MM.1S (cell line): ENCODE data around the gene RBP5.

ENCODE experiments used
- DNase-seq: peaks from one replicate; pipeline ENCODE4 v3.0.0-alpha.2; 2015
- H2AFZ ChIP-seq: fragments of 300-600 bp; sonication (generic); 2 replicates; pipeline ENCODE4 v1.6.0; 2016; ENCODE audit warnings: antibody characterized with exemption, low read length
- H3F3A ChIP-seq: fragments of 300-600 bp; sonication (generic); 2 replicates; pipeline ENCODE4 v1.6.1; 2016; ENCODE audit warnings: mild to moderate bottlenecking, antibody characterized with exemption, low read length, moderate library complexity, mixed read lengths; ENCODE audit not compliant: insufficient read depth
- H3K27ac ChIP-seq: fragments of 300-600 bp; sonication (generic); 2 replicates; pipeline ENCODE4 v1.5.1; 2016; ENCODE audit warnings: mild to moderate bottlenecking, low read length
- H3K27me3 ChIP-seq: fragments of 300-600 bp; sonication (generic); replicated peaks from 2 replicates; pipeline ENCODE4 v1.6.0; 2016; ENCODE audit warnings: low read length; ENCODE audit not compliant: insufficient read depth
- H3K36me3 ChIP-seq: fragments of 300-600 bp; sonication (generic); replicated peaks from 2 replicates; pipeline ENCODE4 v1.6.1; 2016; ENCODE audit warnings: mild to moderate bottlenecking, low read length, mixed read lengths; ENCODE audit not compliant: insufficient read depth
- H3K4me1 ChIP-seq: fragments of 300-600 bp; sonication (generic); 2 replicates; pipeline ENCODE4 v1.6.1; 2016; ENCODE audit warnings: low read length, mixed read lengths
- H3K4me2 ChIP-seq: fragments of 300-600 bp; sonication (generic); 2 replicates; pipeline ENCODE4 v1.6.0; 2016; ENCODE audit warnings: low read depth, low read length
- H3K4me3 ChIP-seq: fragments of 300-600 bp; sonication (generic); 2 replicates; pipeline ENCODE4 v1.5.1; 2016; ENCODE audit warnings: low read length, mixed read lengths
- H3K79me2 ChIP-seq: fragments of 300-600 bp; sonication (generic); 2 replicates; pipeline ENCODE4 v1.6.1; 2016; ENCODE audit warnings: mixed run types, low read length, mixed read lengths
- H3K9ac ChIP-seq: fragments of 300-600 bp; sonication (generic); 2 replicates; pipeline ENCODE4 v1.6.1; 2016; ENCODE audit warnings: low read length, mixed read lengths
- H3K9me2 ChIP-seq: fragments of 300-600 bp; sonication (generic); replicated peaks from 2 replicates; pipeline ENCODE4 v1.6.1; 2016; ENCODE audit warnings: mild to moderate bottlenecking, low read length, mixed read lengths; ENCODE audit not compliant: insufficient read depth
- H3K9me3 ChIP-seq: fragments of 300-600 bp; sonication (generic); replicated peaks from 2 replicates; pipeline ENCODE4 v1.6.1; 2016; ENCODE audit warnings: mild to moderate bottlenecking, low read length, mixed read lengths; ENCODE audit not compliant: insufficient read depth
- H4K20me1 ChIP-seq: fragments of 300-600 bp; sonication (generic); 2 replicates; pipeline ENCODE4 v1.6.1; 2016; ENCODE audit warnings: mild to moderate bottlenecking, low read length, moderate library complexity, mixed read lengths; ENCODE audit not compliant: insufficient read depth
- CTCF ChIP-seq: fragments of 300-600 bp; sonication (generic); IDR thresholded peaks from 2 replicates; pipeline ENCODE4 v1.5.1; 2016; ENCODE audit warnings: antibody characterized with exemption, low read length, mixed read lengths
- EZH2 ChIP-seq: fragments of 300-600 bp; sonication (generic); optimal IDR thresholded peaks from 2 replicates; pipeline ENCODE3; 2017; ENCODE audit warnings: low read depth, mild to moderate bottlenecking, antibody characterized with exemption, low read length, mixed read lengths
- EZH2phosphoT487 ChIP-seq: fragments of 300-600 bp; sonication (generic); IDR thresholded peaks from 2 replicates; pipeline ENCODE4 v1.6.1; 2018; ENCODE audit warnings: antibody characterized with exemption, low read length

RBP5 gene

GRCh38 chr12:7102582-7102981, 26.1 kb downstream of the RBP5 start:
- Histone ChIP-seq H3K36me3 (no peaks in the 10 kb centered on the region), H2AFZ (no peak overlapping the region), H3K27me3 (no peaks in the 10 kb centered on the region), H3K9me3 (no peaks in the 10 kb centered on the region), H3K79me2 (no peaks in the 10 kb centered on the region), H3K9me2 (no peaks in the 10 kb centered on the region), H4K20me1 (no peaks in the 10 kb centered on the region), H3K4me3 (no peak overlapping the region), H3F3A (peaks cover 1% of the 10 kb centered on the region; the same call in 1 of the 2 replicates), H3K27ac (no peak overlapping the region), H3K4me1 (0 out of 2 replicates have a peak, but pooled peaks cover under 1% of the 10 kb centered on the region), H3K4me2 (no peak overlapping the region), H3K9ac (no peak overlapping the region)
- TF ChIP-seq CTCF (no peak), EZH2phosphoT487 (no peak), EZH2 (no peak)
- no peak for DNase-seq

- no peak for TF ChIP-seq CTCF
- TF ChIP-seq EZH2phosphoT487, result no peak
- no peak for TF ChIP-seq EZH2
- Histone ChIP-seq H4K20me1 (no peaks in the 10 kb centered on the region), H3K9ac (no peak overlapping the region), H3K36me3 (no peaks in the 10 kb centered on the region), H3K27me3 (no peaks in the 10 kb centered on the region), H3K79me2 (no peaks in the 10 kb centered on the region), H2AFZ (no peak overlapping the region), H3F3A (no peaks in the 10 kb centered on the region), H3K9me3 (no peaks in the 10 kb centered on the region), H3K9me2 (no peaks in the 10 kb centered on the region), H3K27ac (no peak overlapping the region), H3K4me1 (no peaks in the 10 kb centered on the region), H3K4me2 (no peak overlapping the region), H3K4me3 (no peak overlapping the region)
- no peak for DNase-seq
These were observed 27.0 kb downstream of the RBP5 start for GRCh38 chr12:7101694-7102131.

GRCh38 chr12:7101047-7101693, 27.5 kb downstream of the RBP5 start:
- H3K4me3 ChIP-seq, result no peak overlapping the region
- no peaks in the 10 kb centered on the region for H3K36me3 ChIP-seq
- H3K9ac ChIP-seq, result no peak overlapping the region
- H4K20me1 ChIP-seq, result no peaks in the 10 kb centered on the region
- H3K4me1 ChIP-seq, result no peaks in the 10 kb centered on the region
- no peaks in the 10 kb centered on the region for H3F3A ChIP-seq
- no peak overlapping the region for H3K27ac ChIP-seq
- no peak overlapping the region for H3K4me2 ChIP-seq
- H3K9me2 ChIP-seq, result no peaks in the 10 kb centered on the region
- H3K79me2 ChIP-seq, result no peaks in the 10 kb centered on the region
- H3K27me3 ChIP-seq, result no peaks in the 10 kb centered on the region
- no peak overlapping the region for H2AFZ ChIP-seq
- TF ChIP-seq CTCF, result no peak
- TF ChIP-seq EZH2, result no peak
- no peaks in the 10 kb centered on the region for H3K9me3 ChIP-seq
- DNase-seq, result no peak
